MM.1S (cell line): Measurements from ENCODE around the gene ASPSCR1.

Experiments used
- DNase-seq: peaks from one replicate; pipeline ENCODE4 v3.0.0-alpha.2; 2015
- H2AFZ ChIP-seq: fragments of 300-600 bp; sonication (generic); 2 replicates; pipeline ENCODE4 v1.6.0; 2016; ENCODE audit warnings: antibody characterized with exemption, low read length
- H3F3A ChIP-seq: fragments of 300-600 bp; sonication (generic); 2 replicates; pipeline ENCODE4 v1.6.1; 2016; ENCODE audit warnings: mild to moderate bottlenecking, antibody characterized with exemption, low read length, moderate library complexity, mixed read lengths; ENCODE audit not compliant: insufficient read depth
- H3K27ac ChIP-seq: fragments of 300-600 bp; sonication (generic); 2 replicates; pipeline ENCODE4 v1.5.1; 2016; ENCODE audit warnings: mild to moderate bottlenecking, low read length
- H3K27me3 ChIP-seq: fragments of 300-600 bp; sonication (generic); replicated peaks from 2 replicates; pipeline ENCODE4 v1.6.0; 2016; ENCODE audit warnings: low read length; ENCODE audit not compliant: insufficient read depth
- H3K36me3 ChIP-seq: fragments of 300-600 bp; sonication (generic); replicated peaks from 2 replicates; pipeline ENCODE4 v1.6.1; 2016; ENCODE audit warnings: mild to moderate bottlenecking, low read length, mixed read lengths; ENCODE audit not compliant: insufficient read depth
- H3K4me1 ChIP-seq: fragments of 300-600 bp; sonication (generic); 2 replicates; pipeline ENCODE4 v1.6.1; 2016; ENCODE audit warnings: low read length, mixed read lengths
- H3K4me2 ChIP-seq: fragments of 300-600 bp; sonication (generic); 2 replicates; pipeline ENCODE4 v1.6.0; 2016; ENCODE audit warnings: low read depth, low read length
- H3K4me3 ChIP-seq: fragments of 300-600 bp; sonication (generic); 2 replicates; pipeline ENCODE4 v1.5.1; 2016; ENCODE audit warnings: low read length, mixed read lengths
- H3K79me2 ChIP-seq: fragments of 300-600 bp; sonication (generic); 2 replicates; pipeline ENCODE4 v1.6.1; 2016; ENCODE audit warnings: mixed run types, low read length, mixed read lengths
- H3K9ac ChIP-seq: fragments of 300-600 bp; sonication (generic); 2 replicates; pipeline ENCODE4 v1.6.1; 2016; ENCODE audit warnings: low read length, mixed read lengths
- H3K9me2 ChIP-seq: fragments of 300-600 bp; sonication (generic); replicated peaks from 2 replicates; pipeline ENCODE4 v1.6.1; 2016; ENCODE audit warnings: mild to moderate bottlenecking, low read length, mixed read lengths; ENCODE audit not compliant: insufficient read depth
- H3K9me3 ChIP-seq: fragments of 300-600 bp; sonication (generic); replicated peaks from 2 replicates; pipeline ENCODE4 v1.6.1; 2016; ENCODE audit warnings: mild to moderate bottlenecking, low read length, mixed read lengths; ENCODE audit not compliant: insufficient read depth
- H4K20me1 ChIP-seq: fragments of 300-600 bp; sonication (generic); 2 replicates; pipeline ENCODE4 v1.6.1; 2016; ENCODE audit warnings: mild to moderate bottlenecking, low read length, moderate library complexity, mixed read lengths; ENCODE audit not compliant: insufficient read depth
- EZH2 ChIP-seq: fragments of 300-600 bp; sonication (generic); optimal IDR thresholded peaks from 2 replicates; pipeline ENCODE3; 2017; ENCODE audit warnings: low read depth, mild to moderate bottlenecking, antibody characterized with exemption, low read length, mixed read lengths
- EZH2phosphoT487 ChIP-seq: fragments of 300-600 bp; sonication (generic); IDR thresholded peaks from 2 replicates; pipeline ENCODE4 v1.6.1; 2018; ENCODE audit warnings: antibody characterized with exemption, low read length
- TF ChIP-seq, protein P1 (sequence below): fragments of 300-600 bp; sonication (generic); IDR thresholded peaks from 2 replicates; pipeline ENCODE4 v1.5.1; 2016; ENCODE audit warnings: antibody characterized with exemption, low read length, mixed read lengths

The ASPSCR1 gene

DNA sequence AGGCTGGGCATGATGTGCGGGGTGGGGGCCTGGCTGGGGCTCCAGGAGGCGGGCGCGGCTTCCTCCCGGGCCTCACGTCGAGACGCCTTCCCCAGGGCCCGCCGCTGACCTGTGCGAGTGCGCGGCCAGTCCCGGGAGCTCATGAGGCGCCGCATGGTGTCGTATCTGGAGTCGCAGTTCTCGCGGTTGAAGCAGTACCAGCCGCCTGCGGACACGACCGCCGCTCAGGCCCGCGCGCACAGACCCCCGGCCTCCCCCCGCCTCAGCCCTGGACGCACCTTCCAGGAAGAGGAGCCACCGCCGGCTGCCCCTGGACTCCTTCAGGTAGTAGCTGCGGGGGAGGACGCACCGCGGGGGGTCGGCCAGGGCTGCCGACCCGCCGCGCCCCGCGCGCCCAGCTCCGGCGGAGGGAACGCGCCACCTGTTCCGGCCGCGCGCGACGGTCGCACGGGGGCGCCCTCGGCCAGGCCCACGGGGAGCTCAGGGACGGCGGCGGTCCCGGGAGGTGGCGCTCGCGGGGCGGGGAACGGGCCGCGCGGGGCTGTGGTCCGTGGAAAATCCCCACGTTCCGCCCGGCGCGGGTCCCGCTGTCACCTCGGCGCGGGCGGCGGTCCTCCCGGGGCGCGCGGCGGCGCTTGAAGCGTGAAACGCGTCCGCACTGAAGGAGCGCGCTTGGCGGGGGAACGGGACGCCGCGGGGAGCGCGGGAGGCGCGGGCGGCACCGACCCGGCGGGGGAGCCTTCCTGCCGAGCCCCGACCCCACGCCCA is 17.9 kb upstream of the ASPSCR1 start:
- peak; percentile 52 for DNase-seq
- no peak overlapping the region; the same call in 1 of the 2 replicates for H3K4me3 ChIP-seq

DNA sequence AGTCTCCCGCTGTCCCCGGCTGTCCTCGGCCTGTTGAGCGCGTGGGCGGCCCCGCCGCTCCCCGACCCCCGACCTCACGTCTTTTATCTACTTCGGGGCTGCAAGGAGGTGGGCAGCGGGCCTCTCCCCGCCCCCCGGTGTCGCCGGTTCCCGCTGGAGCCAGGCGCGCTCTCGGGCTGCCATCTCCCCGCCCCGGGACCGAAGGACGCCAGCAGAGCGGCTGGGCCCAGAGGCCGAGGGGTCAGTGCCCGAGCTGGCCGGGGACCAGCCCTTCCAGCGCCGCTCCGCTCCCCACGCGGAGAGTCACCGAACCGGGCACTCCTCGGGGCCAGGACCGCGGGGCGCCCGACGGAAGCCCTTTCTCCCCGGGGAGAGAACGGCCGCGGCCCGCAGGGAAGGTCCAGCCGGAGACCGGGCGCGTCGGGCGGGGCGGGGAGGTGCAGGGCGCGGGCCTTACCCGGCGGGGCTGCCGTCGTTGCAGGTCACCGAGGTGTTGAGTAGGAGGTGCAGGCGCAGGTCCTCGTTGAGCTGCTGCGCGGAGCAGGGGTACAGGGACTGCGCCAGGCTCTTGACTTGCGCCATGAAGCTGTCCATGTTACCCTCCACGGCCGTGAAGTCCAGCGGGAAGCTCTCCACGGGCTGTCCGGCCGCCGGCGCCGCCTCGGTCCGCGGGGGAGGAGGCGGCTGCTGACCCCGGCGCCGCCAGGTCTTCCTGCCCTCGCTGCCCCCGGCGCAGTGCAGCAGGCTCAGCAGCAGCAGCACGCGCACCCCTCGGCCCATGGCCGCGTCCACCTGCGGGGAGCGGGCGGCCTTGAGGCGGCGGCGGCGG is 17.1 kb upstream of the ASPSCR1 start:
- Histone ChIP-seq H3K4me3 (no peak overlapping the region), H3K27ac (no peak overlapping the region), H3K4me1 (no peaks in the 10 kb centered on the region), H3K9me2 (no peaks in the 10 kb centered on the region), H3K9me3 (no peaks in the 10 kb centered on the region), H4K20me1 (no peaks in the 10 kb centered on the region), H3K9ac (no peak overlapping the region), H2AFZ (no peak overlapping the region), H3K79me2 (no peaks in the 10 kb centered on the region), H3K36me3 (no peaks in the 10 kb centered on the region), H3F3A (no peaks in the 10 kb centered on the region), H3K27me3 (peaks cover 71% of the 10 kb centered on the region), H3K4me2 (no peak overlapping the region)
- no peak for DNase-seq
- TF ChIP-seq, protein P1, sequence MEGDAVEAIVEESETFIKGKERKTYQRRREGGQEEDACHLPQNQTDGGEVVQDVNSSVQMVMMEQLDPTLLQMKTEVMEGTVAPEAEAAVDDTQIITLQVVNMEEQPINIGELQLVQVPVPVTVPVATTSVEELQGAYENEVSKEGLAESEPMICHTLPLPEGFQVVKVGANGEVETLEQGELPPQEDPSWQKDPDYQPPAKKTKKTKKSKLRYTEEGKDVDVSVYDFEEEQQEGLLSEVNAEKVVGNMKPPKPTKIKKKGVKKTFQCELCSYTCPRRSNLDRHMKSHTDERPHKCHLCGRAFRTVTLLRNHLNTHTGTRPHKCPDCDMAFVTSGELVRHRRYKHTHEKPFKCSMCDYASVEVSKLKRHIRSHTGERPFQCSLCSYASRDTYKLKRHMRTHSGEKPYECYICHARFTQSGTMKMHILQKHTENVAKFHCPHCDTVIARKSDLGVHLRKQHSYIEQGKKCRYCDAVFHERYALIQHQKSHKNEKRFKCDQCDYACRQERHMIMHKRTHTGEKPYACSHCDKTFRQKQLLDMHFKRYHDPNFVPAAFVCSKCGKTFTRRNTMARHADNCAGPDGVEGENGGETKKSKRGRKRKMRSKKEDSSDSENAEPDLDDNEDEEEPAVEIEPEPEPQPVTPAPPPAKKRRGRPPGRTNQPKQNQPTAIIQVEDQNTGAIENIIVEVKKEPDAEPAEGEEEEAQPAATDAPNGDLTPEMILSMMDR: no peak
- TF ChIP-seq EZH2phosphoT487 (no peak), EZH2 (peak; percentile 90)

More for the DNA sequence above, 17.9 kb upstream of the ASPSCR1 start:
- Histone ChIP-seq H4K20me1 (no peaks in the 10 kb centered on the region), H3K4me2 (peak overlapping the region; percentile 45; the same call in 1 of the 2 replicates), H3K27me3 (peaks cover 66% of the 10 kb centered on the region), H2AFZ (no peak overlapping the region), H3K79me2 (no peaks in the 10 kb centered on the region), H3K36me3 (no peaks in the 10 kb centered on the region), H3K9me3 (no peaks in the 10 kb centered on the region), H3K27ac (no peak overlapping the region), H3K4me1 (no peaks in the 10 kb centered on the region), H3F3A (no peaks in the 10 kb centered on the region), H3K9me2 (no peaks in the 10 kb centered on the region), H3K9ac (no peak overlapping the region)
- TF ChIP-seq, protein P1: peak; percentile 41
- no peak for TF ChIP-seq EZH2phosphoT487

DNA sequence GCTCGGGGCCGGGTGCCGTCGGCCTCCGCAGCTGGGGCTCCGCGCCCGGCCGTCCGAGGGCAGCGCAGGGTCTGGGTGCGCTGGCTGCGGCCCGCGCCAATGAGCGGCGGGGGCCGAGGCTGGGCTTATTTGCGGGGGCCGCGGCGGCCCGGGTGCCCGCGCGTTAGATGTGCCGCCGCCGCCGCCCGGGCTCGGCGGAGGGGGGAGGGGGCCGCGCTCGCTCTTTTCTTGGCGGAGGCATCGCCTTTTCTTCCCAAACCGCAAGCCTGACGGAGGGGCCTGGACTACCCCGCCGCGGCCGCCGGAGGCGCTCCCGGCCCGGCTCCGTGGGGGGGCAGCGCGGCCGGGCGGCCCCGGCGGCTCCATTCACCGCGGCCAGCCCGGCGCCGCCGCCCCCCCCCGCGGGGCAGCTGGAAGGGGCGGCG is 16.3 kb upstream of the ASPSCR1 start, which contains the start of gene NOTUM:
Gene NOTUM (minus strand): TSS at position 101 of the 425 bp plus-strand sequence. CDS start 278 bp downstream, outside the sequence.
- no peak within 1 kb of the TSS for H3K4me2 ChIP-seq
- no peaks in the 10 kb centered on the region for H3K4me1 ChIP-seq
- no peaks in the 10 kb centered on the region for H3K9me2 ChIP-seq
- H3K27me3 ChIP-seq: peaks cover 77% of the 10 kb centered on the region
- H2AFZ ChIP-seq: no peak within 1 kb of the TSS
- no peaks in the 10 kb centered on the region for H3K79me2 ChIP-seq
- no peak within 1 kb of the TSS for H3K27ac ChIP-seq
- TF ChIP-seq, protein P1: no peak
- TF ChIP-seq EZH2 (no peak), EZH2phosphoT487 (no peak)
- H3K4me3 ChIP-seq: no peak within 1 kb of the TSS
- no peak within 1 kb of the TSS for H3K9ac ChIP-seq
- H3K36me3 ChIP-seq: no peaks in the 10 kb centered on the region
- H3F3A ChIP-seq: no peaks in the 10 kb centered on the region
- H3K9me3 ChIP-seq: no peaks in the 10 kb centered on the region
- no peak for DNase-seq
- H4K20me1 ChIP-seq: no peaks in the 10 kb centered on the region
